Prostate gland (tissue), 2 donors: Measurements from ENCODE around the gene BATF. TPM values are rescaled to one million over a fixed set of nuclear protein-coding genes. Genes with fewer than 3 reads are reported as not detected.

ENCODE experiments used
- DNase-seq: peaks from one replicate; pipeline ENCODE4 v3.0.0-alpha.2; 2019; ENCODE audit warnings: low spot score
- H3K27ac ChIP-seq, 2 donors: fragments of 200-600 bp; sonication (generic); 2 replicates each; pipeline ENCODE4 v1.5.1; 2017 to 2019
- H3K27me3 ChIP-seq: fragments of 200-600 bp; sonication (generic); replicated peaks from 2 replicates; pipeline ENCODE4 v1.5.1; 2019; ENCODE audit not compliant: insufficient read depth
- H3K36me3 ChIP-seq, 2 donors: fragments of 200-600 bp; sonication (generic); 1 replicate in 1 of 2; 2 replicates in 1 of 2; pipeline versions ENCODE4 v1.5.1 to v1.8.1; 2017 to 2019
- H3K4me1 ChIP-seq: fragments of 200-600 bp; sonication (generic); replicated peaks from 2 replicates; pipeline ENCODE4 v1.5.1; 2019
- H3K4me3 ChIP-seq, 2 donors: fragments of 200-600 bp; sonication (generic); 2 replicates each; pipeline ENCODE4 v1.5.1; 2017 to 2019
- H3K9me3 ChIP-seq: fragments of 200-600 bp; sonication (generic); 2 replicates; pipeline ENCODE4 v1.5.1; 2017
- POLR2A ChIP-seq: fragments of 450-650 bp; IDR thresholded peaks from one replicate; pipeline ENCODE4 v1.6.1; 2016; ENCODE audit warnings: antibody characterized with exemption, mild to moderate bottlenecking
- POLR2AphosphoS5 ChIP-seq: sonication (generic); formaldehyde crosslinking; IDR thresholded peaks from one replicate; pipeline ENCODE4 v1.6.1; 2017; ENCODE audit warnings: antibody characterized with exemption
- WGBS: methylation state at CpG from one replicate; pipeline ENCODE4 v1.1.5; 2018; 5-methylcytosine and 5-hydroxymethylcytosine counted together
- intact Hi-C: fragments of 100-400 bp; cut with DNase I; formaldehyde crosslinking; loops from one replicate; pipeline ENCODE4 v1.14.2; 2022
- total RNA-seq, 2 donors: library from RNA; depleted of rRNA; stranded (reverse); fragments of >200 nt; gene quantifications; one replicate each; pipeline ENCODE4 v1.1.0, GENCODE V29; 2016
- TF ChIP-seq, protein P1 (sequence below), 4 experiments: fragments of 200-600 bp in 2 of 4; fragments of 450-650 bp in 2 of 4; sonication (generic) in 2 of 4; IDR thresholded peaks; 1 replicate in 3 of 4; 2 replicates in 1 of 4; pipeline ENCODE4 v1.5.1; 2016 to 2019; ENCODE audit warnings: antibody characterized with exemption in 4 of 4, mild to moderate bottlenecking in 2 of 4, moderate library complexity in 2 of 4

Gene BATF
- total RNA-seq, 2 donors from 2014 or later: 3.1 to 11.8 TPM

DNA sequence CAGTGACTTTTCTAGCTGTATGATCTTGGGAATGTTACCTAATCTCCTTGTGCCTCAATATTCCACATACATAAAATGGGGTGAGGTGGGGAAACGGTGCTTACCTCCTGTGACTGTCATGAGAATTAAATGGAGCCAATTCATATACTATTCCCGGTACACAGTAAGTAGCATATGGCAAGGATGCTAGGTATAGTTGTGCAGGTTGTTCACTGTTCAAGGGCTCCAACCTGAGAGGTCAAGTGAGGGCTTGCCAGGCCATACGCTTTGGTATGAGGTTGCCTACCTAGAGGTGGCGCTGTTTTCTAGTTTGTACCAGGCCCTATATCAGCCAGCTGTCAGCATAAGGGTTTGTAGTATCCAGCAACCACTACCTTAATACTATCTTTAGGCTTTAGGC is 3.6 kb upstream of the BATF start:
- no peak overlapping the region for H3K27ac ChIP-seq
- no peak for DNase-seq
- H3K4me1 ChIP-seq: no peaks in the 10 kb centered on the region
- no peaks in the 10 kb centered on the region for H3K9me3 ChIP-seq
- H3K4me3 ChIP-seq: no peak overlapping the region
- H3K27me3 ChIP-seq: no peaks in the 10 kb centered on the region
- TF ChIP-seq, protein P1, sequence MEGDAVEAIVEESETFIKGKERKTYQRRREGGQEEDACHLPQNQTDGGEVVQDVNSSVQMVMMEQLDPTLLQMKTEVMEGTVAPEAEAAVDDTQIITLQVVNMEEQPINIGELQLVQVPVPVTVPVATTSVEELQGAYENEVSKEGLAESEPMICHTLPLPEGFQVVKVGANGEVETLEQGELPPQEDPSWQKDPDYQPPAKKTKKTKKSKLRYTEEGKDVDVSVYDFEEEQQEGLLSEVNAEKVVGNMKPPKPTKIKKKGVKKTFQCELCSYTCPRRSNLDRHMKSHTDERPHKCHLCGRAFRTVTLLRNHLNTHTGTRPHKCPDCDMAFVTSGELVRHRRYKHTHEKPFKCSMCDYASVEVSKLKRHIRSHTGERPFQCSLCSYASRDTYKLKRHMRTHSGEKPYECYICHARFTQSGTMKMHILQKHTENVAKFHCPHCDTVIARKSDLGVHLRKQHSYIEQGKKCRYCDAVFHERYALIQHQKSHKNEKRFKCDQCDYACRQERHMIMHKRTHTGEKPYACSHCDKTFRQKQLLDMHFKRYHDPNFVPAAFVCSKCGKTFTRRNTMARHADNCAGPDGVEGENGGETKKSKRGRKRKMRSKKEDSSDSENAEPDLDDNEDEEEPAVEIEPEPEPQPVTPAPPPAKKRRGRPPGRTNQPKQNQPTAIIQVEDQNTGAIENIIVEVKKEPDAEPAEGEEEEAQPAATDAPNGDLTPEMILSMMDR (IDR thresholded peaks at IDR 0.05): peak in 3 of 4 experiments; percentile 9 to 25 (median 12)
- TF ChIP-seq POLR2A: no peak
- 64% methylated on average over 4 of the region's 4 CpGs for WGBS
- intact Hi-C loops: no loop called here
- H3K36me3 ChIP-seq: no peaks in the 10 kb centered on the region

DNA sequence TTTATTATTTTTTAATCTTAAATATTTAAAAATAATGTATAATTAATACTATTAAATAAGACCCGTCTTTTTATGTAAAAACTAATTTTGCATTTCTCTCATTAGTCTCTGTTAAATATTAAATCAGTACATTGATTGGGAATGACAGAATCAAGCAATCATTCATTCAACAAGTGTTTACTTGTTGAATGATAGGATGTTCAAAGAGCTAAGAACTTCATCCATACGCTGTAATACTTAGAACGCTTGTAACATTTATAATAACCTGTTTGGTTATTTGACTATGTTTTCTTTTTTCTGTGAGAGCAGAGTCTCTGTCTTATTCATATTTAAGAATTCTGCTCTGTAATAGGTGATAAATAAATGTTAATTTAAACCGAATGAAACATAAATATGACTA is 2.9 kb upstream of the BATF start:
- intact Hi-C loops: no loop called here
- no peaks in the 10 kb centered on the region for H3K27me3 ChIP-seq
- H3K36me3 ChIP-seq: no peaks in the 10 kb centered on the region
- no peak overlapping the region for H3K4me3 ChIP-seq
- no peak for DNase-seq
- TF ChIP-seq, protein P1 (IDR thresholded peaks at IDR 0.05): no peak
- TF ChIP-seq POLR2AphosphoS5 (no peak), POLR2A (no peak)
- H3K4me1 ChIP-seq: no peaks in the 10 kb centered on the region
- WGBS: 95% methylated on average over 4 of the region's 4 CpGs
- no peaks in the 10 kb centered on the region for H3K9me3 ChIP-seq
- no peak overlapping the region for H3K27ac ChIP-seq

DNA sequence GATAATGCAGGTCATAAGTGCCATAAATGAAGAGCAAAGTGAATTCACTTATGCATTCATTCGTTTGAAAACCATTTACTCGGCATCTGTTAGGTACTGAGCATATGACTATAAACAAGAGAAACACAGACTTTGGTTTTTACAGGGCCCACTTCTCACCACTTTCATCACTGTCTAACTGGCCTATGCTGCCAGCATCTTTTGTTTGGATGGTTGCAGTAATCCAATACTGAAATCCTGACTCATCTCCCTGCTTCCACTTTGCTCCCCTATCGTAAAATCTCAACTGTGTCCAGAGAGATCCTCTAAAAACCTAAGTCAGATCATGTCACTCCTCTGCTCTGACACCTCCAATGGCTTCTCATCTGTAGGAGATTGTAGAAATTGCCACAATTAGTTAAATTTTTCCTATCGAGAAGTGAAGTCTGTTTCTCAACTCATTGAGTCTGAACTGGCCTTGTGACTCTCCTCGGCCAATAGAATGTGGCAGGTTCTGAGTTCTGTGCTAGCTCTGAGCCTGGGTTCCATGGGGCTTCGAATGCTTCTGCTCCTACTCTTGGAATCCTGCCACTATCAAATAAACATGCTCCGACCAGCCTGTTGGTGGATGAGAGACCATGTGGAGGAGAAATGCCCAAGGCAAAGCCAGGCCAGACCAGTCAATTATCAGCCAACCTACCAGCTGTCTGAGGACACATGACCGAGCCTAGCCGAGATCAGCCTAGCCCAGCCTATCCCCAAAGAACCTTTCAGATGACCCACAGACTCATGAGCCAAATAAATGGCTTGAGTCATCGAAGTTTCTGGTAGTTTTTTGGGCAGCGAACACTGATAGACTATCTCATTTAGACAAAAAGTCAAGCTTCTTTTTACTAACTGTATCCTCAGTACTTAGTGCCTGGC is 2.2 kb upstream of the BATF start:
- Histone ChIP-seq H3K27ac (no peak overlapping the region), H3K27me3 (no peaks in the 10 kb centered on the region), H3K4me3 (no peak overlapping the region), H3K4me1 (no peaks in the 10 kb centered on the region), H3K36me3 (no peaks in the 10 kb centered on the region), H3K9me3 (no peaks in the 10 kb centered on the region)
- no peak for DNase-seq
- WGBS: 88% methylated on average over 11 of the region's 11 CpGs
- intact Hi-C loops: no loop called here
- TF ChIP-seq POLR2AphosphoS5: no peak
- no peak for TF ChIP-seq POLR2A
- TF ChIP-seq, protein P1 (IDR thresholded peaks at IDR 0.05): no peak

DNA sequence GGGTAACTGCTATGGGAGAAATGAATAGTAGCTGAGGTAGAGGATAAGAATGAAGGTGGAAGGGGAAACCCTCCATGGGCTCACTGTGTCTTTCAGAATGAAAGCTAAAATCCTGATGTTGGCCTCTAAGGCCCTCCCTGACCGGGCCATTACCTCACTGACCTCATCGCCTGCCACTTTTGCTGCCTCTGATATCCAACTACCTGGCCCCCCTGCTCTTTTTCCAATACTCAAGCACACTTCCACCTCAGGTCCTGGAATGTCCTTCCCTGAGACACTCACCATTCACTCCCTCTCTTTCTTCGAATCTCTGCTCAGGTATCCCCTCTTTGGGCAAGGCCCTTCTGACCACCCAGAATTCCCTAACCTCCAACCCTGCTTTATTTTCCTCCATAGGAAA is 1.4 kb upstream of the BATF start:
- no peaks in the 10 kb centered on the region for H3K9me3 ChIP-seq
- H3K4me1 ChIP-seq: no peaks in the 10 kb centered on the region
- no peaks in the 10 kb centered on the region for H3K36me3 ChIP-seq
- TF ChIP-seq POLR2AphosphoS5 (no peak), POLR2A (no peak)
- TF ChIP-seq, protein P1 (IDR thresholded peaks at IDR 0.05): no peak
- no peak for DNase-seq
- 95% methylated on average over 3 of the region's 3 CpGs for WGBS
- intact Hi-C loops: no loop called here
- no peaks in the 10 kb centered on the region for H3K27me3 ChIP-seq
- H3K27ac ChIP-seq: peak overlapping the region; percentile 55 to 70
- H3K4me3 ChIP-seq: no peak overlapping the region
